HG02973 (cell line): ENCODE measurements around the gene SMYD3.

Experiments
- ATAC-seq: cut with Tn5 transposase; IDR thresholded peaks from one replicate; pipeline ENCODE4 v1.9.1; 2021; ENCODE audit warnings: moderate library complexity; ENCODE audit not compliant: unreplicated experiment

The SMYD3 gene

DNA sequence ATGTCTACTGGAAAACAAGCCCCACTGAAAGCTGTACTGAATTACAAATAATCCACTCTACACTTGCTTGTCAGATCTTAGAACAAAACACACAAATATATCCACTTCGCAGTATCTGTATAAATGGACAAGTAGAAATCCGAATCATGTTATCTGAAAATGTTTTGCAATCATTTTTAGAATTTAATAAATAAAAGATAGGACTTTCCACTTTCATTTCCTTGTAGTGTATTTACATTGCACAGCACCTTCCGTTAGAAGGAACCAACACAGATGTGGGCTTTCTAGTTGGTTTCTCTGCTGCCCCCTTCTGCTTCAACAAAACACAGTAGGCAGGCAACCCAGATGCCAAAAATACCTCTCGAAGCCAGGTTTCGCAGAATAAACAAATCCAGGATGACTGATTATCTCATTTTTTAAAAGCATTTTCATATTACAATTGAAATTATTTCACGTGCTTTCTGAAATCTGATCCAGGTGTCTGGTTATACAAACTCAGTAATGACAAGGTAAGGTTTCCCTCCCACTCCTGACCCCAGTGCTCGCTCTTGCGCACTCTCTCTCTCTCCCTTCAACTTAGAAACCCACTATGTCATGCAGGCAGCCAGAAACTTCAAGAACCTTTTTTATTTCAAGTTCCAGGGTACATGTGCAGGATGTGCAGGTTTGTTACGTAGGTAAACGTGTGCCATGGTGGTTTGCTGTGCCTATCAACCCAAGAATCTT is 389.9 kb downstream of the SMYD3 start:
- ATAC-seq = peak; percentile 91

DNA sequence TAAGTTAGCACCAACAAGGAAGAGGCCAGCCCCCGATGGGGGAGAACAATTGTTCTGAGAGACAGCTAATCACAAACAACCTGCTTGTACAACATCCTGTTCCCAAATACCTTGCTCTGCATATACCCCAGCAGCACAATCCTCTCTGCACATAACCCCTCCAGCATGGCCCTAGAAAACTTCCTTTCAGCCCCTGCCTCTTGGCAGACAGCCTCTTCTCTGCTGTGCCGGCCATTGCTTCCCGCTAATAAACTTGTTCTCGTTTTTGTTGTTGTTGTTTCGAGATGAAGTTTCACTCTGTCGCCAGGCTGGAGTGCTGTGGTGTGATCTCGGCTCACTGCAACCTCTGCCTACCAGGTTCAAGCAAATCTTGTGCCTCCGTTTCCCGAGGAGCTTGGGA is 392.7 kb downstream of the SMYD3 start:
- ATAC-seq = no peak

DNA sequence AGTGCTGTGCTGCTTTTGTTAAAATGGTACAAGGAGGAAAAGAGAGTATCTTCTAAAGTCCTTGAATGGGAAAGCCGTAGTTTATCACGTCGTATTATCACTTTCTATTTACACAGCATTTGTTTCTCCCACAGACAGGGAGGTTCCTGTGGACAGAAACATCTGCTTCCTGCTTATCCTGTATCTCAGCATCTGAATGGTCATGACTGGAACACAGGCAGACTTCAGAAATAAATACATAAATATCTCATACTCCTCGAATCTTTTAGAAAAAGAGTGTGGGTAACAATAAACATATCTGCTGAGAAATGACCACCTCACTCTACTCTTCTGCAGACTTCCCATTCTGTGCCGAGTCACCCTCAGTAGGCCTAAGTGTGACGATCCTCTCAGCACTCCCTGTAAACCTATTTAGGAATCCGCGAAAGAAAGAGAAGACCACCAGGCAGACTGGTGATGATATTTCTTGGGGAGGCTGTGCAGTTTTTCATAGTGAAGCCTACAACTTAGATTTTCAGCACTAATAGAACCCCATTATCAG is 393.5 kb downstream of the SMYD3 start:
- ATAC-seq = no peak

DNA sequence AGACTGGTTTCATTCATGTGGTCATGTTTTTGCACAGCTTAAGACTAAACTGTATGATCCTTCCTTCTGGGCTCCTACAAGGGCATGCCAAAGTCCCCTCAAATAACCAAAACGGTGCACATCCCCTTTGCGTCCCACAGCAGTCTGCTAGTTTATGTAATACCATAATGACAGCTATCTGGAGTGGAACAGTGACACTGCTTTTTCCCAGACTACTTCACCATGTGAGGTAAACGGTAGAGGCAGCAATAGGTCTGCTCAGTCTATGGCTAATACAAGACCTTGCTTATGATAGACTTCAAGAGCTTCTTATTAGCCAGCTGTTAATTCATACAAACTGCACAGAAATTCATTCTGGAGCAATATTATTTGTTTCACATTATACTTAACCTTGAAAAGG is 395.5 kb downstream of the SMYD3 start:
- no peak for ATAC-seq

DNA sequence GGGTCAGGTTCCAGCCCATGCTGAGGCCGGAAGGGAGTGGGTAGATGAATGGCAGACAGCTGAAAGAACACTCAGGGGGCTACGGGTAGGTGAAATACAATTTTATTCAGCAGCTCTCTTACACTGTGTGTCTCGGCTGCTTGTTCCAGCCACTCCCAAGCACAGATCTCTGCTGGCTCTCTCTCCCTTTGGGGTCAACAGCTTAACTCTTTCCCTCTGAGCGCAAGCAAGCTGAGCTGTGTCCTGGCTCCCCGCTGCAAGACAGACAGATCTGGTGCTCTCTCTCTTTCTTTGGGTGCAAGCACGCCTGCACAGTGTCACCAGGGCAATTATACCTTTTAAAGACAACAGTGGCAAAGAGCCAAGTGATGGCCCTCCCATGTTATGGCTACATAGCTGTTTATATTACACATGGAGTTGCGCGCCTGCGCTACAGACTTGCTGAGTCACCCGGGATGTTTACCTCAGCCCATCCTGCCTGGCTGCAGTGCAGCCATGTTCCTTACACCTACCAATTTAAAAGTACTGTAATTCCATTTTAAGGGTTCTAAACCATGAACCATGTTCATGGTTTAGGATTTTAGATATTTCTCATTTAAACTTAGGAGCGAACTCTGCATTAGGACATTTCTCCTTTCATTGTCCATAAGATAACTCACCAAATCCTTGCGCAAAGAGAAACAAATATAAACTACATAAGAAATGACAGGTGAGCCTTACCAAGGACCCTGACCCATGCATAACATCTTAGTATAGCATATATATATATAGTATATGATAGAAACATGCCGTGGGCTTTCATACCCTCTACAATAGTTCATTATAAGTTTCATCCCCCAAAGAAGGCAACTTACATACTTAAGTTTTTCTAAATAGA is 396.5 kb downstream of the SMYD3 start:
- ATAC-seq = no peak

DNA sequence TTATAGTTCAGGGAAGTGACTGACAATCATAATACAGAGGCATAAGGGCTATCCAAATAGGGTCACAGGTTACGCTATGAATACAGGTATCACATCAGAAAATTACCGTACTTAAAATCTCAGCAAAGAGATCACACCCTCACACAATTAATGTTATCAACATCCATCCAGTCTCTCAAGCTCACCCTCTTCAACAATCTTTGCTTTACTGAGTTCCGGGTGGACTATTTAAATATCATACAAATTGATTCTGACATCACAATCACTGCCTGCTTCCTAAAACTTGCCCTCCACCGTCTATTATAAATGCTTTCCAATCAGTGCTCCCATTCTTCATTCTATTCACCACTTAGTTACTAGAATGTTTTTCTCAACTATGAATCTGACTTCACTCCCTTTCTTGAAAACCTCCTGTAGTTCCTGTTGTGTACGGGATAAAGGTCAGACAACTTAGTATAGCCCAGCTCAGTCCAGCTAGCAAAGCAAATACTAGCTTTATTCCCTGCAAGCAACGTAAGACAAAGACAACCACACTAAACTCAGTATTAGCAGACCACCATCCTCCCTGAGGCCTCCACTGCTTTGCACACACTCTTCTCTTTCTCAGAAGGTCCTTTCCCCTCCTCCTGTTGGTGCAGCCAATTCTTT is 398.7 kb downstream of the SMYD3 start:
- no peak for ATAC-seq

DNA sequence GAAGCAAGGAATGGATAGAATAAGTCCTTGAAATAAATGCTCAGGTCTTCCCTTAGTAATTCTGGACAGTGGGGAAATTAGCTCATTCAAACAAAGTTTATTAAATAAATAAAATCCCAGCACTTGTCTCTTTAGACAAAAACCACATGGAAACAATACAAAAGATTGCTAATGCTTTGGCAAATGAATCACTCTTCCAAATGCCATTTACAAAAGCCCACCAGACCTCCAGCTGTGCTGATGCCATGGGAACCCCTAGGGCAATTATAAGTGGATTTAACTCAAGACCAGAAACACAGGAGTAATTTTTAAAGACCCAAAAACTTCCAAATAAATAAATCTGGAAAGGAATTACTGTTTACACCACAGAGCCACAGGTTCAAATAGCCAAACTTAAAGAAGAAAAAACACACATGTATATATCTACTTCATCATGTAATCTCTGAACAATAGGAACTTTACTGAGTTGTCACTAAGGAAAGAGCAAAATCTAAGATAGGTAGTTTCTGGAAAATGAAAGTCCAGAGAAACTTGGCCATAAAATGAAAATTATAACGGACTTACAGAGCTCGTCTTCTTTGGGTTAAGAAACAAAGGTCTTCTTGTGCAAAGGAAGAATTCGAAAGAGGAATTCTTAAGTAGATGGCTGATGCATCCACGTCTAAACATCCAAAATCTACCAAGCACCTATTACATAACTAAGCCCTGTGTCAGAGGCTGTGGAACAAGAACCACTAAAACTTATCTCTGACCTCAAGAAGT is 399.4 kb downstream of the SMYD3 start:
- ATAC-seq = no peak

DNA sequence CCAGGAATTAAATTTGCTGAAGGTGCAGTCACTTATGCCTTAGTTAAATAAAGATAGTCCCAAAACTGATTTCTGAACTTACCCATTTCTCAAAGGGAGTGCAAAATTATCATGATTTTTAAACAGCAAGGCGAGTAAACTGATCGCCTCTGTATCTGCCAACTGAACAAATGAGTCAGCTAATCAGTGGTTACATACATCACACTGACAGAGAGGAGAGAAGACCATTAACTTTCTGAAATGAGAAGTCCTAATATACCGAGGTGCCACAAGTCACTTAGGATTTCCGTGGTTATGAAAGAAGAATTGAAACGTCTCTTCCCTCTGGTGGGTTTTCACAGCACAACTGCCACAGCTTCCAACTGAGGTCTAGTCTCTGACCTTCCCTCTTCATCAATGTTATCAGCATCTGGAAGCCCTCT is 400.7 kb downstream of the SMYD3 start:
- ATAC-seq = peak; percentile 60

DNA sequence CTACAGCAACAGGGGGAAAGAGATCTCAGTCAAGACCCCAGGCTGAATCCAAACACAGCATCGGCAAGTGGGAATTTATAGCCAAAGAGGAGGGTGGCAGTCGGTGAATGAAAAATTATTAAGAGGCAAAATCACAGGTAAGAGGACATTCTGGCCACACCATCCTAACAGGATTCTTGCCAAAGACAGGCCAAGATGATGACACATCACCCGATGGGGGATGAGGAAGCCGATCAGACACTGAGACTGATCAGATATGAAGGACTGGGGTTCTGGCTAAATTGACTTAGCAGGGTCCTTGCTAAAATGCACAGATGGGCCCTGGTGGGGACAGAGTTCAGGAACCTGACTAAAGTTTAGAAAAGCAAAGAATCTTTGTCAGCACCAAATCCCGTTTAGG is 402.2 kb downstream of the SMYD3 start:
- ATAC-seq = no peak

DNA sequence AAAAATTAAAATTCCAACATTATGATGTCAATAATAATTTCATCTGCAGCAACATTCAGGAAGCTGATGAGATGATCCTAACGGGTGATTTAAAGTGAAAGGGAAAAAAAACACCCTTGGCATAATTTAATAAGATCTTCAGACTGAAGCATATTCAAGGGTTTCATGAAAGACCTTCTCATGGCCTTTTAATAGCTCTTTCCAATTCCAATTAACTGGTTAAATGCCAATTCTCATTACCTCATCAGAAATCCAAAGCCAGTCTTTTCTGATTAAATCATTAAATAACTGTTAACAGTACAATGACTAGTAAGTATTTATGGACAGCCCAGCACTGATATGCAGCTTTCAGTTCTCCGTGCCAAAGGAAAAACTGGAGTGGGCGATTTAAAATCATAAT is 407.5 kb downstream of the SMYD3 start:
- no peak for ATAC-seq

DNA sequence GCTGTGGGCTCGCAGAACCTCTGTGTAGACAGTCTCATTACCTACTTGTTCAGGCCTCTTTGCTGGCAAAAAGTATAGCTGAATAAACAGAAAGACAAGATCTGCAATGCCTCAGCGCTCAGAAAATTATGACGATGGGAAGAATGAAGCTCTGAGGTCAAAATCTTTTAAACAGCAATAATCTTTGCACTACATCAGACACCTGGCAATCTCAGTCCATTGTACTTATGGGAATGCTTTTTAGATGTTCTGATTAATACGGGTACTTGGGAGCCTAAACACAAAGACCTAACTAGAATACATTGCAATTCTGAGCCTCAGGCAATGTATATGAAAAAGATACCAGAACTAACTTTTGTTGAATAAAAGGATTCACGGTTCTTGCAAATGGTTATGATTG is 410.7 kb downstream of the SMYD3 start:
- no peak for ATAC-seq

DNA sequence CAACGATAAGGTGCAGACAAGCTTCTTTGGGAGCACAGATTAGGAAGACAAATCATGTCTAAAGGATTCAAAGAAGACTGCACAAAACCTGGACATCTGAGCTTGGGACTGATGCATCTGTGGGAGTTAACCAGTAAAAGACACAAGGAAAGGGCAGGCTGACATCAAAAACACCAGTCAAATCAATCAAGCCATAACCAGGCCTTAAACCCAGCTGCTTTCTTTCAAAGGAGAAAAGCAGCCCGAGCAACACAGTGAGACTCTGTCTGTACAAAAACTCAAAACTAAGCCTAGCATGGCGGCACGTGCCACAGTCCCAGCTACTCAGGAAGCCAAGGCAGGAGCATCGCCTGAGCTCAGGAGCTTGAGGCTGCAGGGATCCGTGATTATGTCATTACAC is 411.6 kb downstream of the SMYD3 start:
- no peak for ATAC-seq

DNA sequence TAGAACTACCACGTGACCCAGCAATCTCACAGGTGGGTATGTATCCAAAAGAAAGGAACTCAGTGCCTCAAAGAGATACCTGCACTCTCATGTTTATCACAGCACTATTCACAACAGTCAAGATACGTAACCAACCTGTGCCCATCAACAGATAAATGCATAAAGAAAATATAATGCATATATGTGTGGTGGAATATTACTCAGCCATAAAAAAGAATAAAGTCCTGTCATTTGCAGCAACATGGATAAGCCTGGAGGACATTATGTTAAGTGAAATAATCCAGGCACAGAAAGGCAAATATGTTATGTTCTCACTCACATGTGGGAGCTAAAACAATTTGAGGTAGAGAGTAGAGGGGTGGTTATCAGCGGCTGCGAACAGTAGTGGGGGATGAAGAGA is 413.8 kb downstream of the SMYD3 start:
- no peak for ATAC-seq

DNA sequence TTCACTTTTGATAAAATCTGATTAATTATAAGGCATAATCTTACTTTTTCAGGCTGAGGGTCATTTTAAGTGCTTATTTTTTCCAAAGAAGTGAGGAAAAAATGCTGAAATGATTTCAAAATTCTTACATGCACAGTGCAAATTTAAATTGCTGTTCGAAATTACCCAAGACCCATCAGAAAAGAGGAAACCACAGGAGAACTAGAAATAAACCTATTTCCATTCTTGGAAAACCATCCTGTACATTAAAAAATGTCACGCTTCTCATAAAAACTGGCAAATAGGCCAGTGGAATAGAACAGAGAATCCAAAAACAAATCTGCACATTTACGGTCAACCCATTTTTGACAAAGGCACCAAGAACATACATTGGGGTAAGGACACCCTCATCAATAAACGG is 414.9 kb downstream of the SMYD3 start:
- no peak for ATAC-seq

DNA sequence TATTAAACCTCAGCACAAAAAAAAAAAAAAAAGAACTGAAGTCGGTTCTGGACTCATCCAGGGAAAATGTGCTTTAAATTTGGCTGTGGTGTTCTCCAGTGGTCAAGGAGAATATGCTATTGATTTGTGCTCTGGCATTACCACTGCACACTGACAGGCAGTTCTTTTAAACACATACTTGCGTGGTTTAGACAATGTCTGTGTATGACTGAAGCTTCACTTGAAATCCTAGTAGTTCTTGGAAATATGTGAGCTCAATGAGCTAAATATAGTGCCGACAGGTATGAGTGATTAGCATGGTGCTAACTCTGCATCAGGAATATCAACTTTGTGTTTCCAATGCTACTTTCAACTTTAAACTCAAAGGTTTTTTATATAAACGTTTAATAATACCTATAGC is 415.6 kb downstream of the SMYD3 start:
- ATAC-seq = no peak

DNA sequence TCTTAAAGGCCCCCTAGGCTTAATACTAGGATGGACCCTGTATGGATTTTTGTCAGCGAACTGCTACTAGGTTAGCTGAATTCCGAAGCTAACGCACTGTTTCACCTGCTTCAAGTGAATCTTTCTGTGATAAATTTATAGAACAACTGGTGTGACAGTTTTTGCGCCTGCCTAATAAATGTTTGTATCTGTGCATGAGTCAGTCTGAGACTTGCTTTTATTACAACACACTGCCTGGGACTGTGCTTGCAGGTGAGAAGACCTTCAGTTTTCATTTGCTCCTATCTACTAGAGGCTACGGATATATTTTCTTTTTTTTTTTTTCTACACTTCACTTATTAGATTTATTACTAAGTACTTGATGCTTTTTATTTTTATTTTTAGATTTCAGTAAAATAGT is 420.9 kb downstream of the SMYD3 start:
- ATAC-seq = no peak

DNA sequence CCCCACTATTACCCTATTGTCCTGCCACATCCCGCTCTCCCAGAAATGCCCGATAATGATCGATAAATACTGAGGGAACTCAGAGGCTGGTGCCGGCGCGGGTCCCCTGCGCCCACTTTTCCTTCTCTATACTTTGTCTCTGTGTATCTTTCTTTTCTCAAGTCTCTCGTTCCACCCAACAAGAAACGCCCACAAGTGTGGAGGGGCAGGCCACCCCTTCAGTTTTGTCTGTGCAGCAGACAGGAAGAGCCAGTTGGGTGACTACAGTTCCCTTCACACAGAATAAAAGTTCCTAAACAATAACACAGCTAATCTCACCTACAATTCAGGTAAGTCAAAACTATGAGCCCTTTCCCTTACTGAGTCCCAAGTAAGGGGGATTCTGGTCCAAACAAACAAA is 423.7 kb downstream of the SMYD3 start:
- ATAC-seq = no peak

DNA sequence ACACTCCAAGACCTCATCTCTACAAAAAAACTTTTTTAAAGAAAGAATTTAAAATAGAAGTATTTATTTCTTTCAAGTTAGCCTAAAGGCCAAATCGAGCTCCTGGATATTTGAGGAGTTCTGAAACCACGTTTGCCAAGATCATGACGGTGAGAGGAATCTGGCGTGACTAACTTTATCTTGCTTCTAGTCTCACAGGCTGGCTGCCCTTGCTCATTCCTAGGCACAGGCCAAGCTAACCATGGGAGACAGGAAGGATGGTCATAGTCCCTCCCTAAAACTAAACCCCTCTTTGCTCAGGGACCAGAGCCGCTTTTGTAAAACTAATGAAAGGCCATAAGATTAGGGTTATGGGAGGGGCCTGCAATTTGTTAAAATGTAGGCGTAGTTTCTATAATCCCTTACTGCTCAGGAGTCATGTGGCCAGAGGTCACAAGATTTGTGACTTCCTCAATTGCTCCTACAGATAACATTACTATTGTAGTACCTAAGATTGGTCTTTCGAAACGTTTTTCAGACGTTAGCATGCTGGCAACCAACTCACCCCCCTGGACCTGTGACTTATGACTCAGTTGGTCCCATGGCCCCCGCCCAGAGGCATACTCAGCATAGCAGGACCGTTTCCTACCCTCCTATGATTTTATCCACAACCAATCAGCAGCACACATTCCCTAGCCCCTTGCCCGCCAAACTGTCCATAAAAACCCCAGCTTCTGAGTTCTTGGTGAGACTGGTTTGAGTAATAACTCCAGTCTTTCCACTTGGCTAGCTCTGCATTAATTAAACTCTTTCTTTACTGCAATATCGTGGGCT is 425.0 kb downstream of the SMYD3 start:
- ATAC-seq = no peak

DNA sequence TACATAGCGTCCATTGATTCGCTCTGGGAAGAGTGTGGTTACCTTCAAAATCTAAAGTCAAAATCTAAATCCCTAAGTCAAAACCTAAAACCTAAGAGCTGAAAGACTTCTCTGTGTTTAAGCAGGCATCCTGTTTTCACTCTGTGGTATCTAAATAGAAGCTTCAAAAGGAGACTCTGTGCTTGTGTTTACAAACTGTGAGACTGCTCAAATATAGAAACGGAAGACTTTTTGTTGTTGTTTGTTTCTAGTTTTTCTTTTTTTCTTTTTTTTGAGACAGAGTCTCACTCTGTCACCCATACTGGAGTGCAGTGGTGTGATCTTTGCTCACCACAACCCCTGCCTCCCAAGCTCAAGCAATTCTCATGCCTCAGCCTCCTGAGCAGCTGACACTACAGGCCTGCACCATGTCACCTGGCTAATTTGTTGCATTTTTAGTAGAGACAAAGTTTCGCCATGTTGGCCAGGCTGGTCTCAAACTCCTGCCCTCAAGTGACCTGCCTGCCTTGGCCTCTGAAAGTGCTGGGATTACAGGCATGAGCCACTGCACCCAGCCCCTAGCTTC is 425.9 kb downstream of the SMYD3 start:
- ATAC-seq = no peak

DNA sequence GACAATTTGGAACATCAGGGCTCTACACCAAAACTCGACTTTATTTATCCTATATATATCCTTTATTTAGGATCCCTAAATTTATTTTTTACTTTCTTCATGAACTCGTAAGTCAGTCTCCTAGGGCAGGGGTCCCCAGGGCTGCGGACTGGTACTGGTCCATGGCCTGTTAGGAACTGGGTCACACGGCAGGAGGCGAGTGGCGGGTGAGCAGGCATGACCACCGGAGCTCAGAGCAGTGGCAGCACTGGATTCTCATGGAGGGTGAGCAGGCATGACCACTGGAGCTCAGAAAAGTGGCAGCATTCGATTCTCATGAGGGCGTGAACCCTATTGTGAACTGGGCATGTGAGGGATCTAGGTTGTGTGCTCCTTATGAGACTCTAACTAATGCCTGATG is 427.0 kb downstream of the SMYD3 start:
- no peak for ATAC-seq
